ENCODE measurements around the gene ILF3. TPM values are rescaled to one million over a fixed set of nuclear protein-coding genes. Genes with fewer than 3 reads are reported as not detected.

The ILF3 gene
- total and polyA plus RNA-seq, 2 donors (not counting 1 experiment from before 2014, with no cell fraction given) = 78.4 to 109 TPM

GRCh38 chr19:10631874-10632273 lies 22.3 kb upstream of the ILF3 start:
- Histone ChIP-seq H3K4me2 (ENCODE audit: extremely low read depth, insufficient read depth, low read length) (no peak overlapping the region), H3K36me3 (ENCODE audit: control insufficient read depth, insufficient read depth, low read length) (peaks cover 22% of the 10 kb centered on the region), H4K20me1 (ENCODE audit: control insufficient read depth, extremely low read depth, insufficient read depth, low read length) (no peaks in the 10 kb centered on the region), H3K9ac (ENCODE audit: insufficient read depth, low read length) (no peak overlapping the region), H3K27ac (ENCODE audit: insufficient read depth, low read length) (no peak overlapping the region), H3K27me3 (ENCODE audit: control insufficient read depth, insufficient read depth, low read length) (no peaks in the 10 kb centered on the region), H2AFZ (ENCODE audit: low read length) (no peak overlapping the region), H3K4me3 (replicated peaks in 1 of 4; ENCODE audit: control extremely low read depth in 1 of 4, insufficient read depth in 1 of 4, low read depth in 3 of 4, low read length in 4 of 4) (no peak overlapping the region), H3K79me2 (ENCODE audit: control insufficient read depth, insufficient read depth, low read length) (no peaks in the 10 kb centered on the region), H3K4me1 (ENCODE audit: control insufficient read depth, extremely low read depth, insufficient read depth, low read length) (no peaks in the 10 kb centered on the region), H3K9me3 (ENCODE audit: control insufficient read depth, insufficient read depth, low read depth, low read length) (no peaks in the 10 kb centered on the region)
- DNase-seq (ENCODE audit: low read depth in 2 of 2) = no peak
- TF ChIP-seq EZH2 (IDR thresholded peaks at IDR 0.05; ENCODE audit: low read length, missing control alignments) (no peak), CTCF (conservative IDR thresholded peaks at IDR 0.05 in 1 of 2, IDR thresholded peaks at IDR 0.05 in 1 of 2; ENCODE audit: low read depth in 1 of 2, low read length in 2 of 2) (no peak)

- TF ChIP-seq EZH2 (IDR thresholded peaks at IDR 0.05; ENCODE audit: low read length, missing control alignments) (no peak), CTCF (conservative IDR thresholded peaks at IDR 0.05 in 1 of 2, IDR thresholded peaks at IDR 0.05 in 1 of 2; ENCODE audit: low read depth in 1 of 2, low read length in 2 of 2) (no peak)
- no peak overlapping the region for H3K4me3 ChIP-seq (replicated peaks in 1 of 4; ENCODE audit: control extremely low read depth in 1 of 4, insufficient read depth in 1 of 4, low read depth in 3 of 4, low read length in 4 of 4)
- no peak overlapping the region for H2AFZ ChIP-seq (ENCODE audit: low read length)
- H3K9ac ChIP-seq (ENCODE audit: insufficient read depth, low read length) = no peak overlapping the region
- no peak overlapping the region for H3K27ac ChIP-seq (ENCODE audit: insufficient read depth, low read length)
- H3K79me2 ChIP-seq (ENCODE audit: control insufficient read depth, insufficient read depth, low read length) = no peaks in the 10 kb centered on the region
- H3K36me3 ChIP-seq (ENCODE audit: control insufficient read depth, insufficient read depth, low read length) = peaks cover 26% of the 10 kb centered on the region
- H3K27me3 ChIP-seq (ENCODE audit: control insufficient read depth, insufficient read depth, low read length) = no peaks in the 10 kb centered on the region
- H4K20me1 ChIP-seq (ENCODE audit: control insufficient read depth, extremely low read depth, insufficient read depth, low read length) = no peaks in the 10 kb centered on the region
- H3K9me3 ChIP-seq (ENCODE audit: control insufficient read depth, insufficient read depth, low read depth, low read length) = no peaks in the 10 kb centered on the region
- no peak for DNase-seq (ENCODE audit: low read depth in 2 of 2)
- H3K4me1 ChIP-seq (ENCODE audit: control insufficient read depth, extremely low read depth, insufficient read depth, low read length) = no peaks in the 10 kb centered on the region
- H3K4me2 ChIP-seq (ENCODE audit: extremely low read depth, insufficient read depth, low read length) = no peak overlapping the region
Observed at GRCh38 chr19:10634430-10634829, 19.7 kb upstream of the ILF3 start.

GRCh38 chr19:10634963-10635362 lies 19.2 kb upstream of the ILF3 start:
- Histone ChIP-seq H2AFZ (ENCODE audit: low read length) (no peak overlapping the region), H3K9me3 (ENCODE audit: control insufficient read depth, insufficient read depth, low read depth, low read length) (no peaks in the 10 kb centered on the region), H3K27ac (ENCODE audit: insufficient read depth, low read length) (no peak overlapping the region), H3K9ac (ENCODE audit: insufficient read depth, low read length) (no peak overlapping the region), H3K4me2 (ENCODE audit: extremely low read depth, insufficient read depth, low read length) (no peak overlapping the region), H3K27me3 (ENCODE audit: control insufficient read depth, insufficient read depth, low read length) (no peaks in the 10 kb centered on the region), H3K79me2 (ENCODE audit: control insufficient read depth, insufficient read depth, low read length) (no peaks in the 10 kb centered on the region), H4K20me1 (ENCODE audit: control insufficient read depth, extremely low read depth, insufficient read depth, low read length) (no peaks in the 10 kb centered on the region), H3K4me1 (ENCODE audit: control insufficient read depth, extremely low read depth, insufficient read depth, low read length) (no peaks in the 10 kb centered on the region), H3K4me3 (replicated peaks in 1 of 4; ENCODE audit: control extremely low read depth in 1 of 4, insufficient read depth in 1 of 4, low read depth in 3 of 4, low read length in 4 of 4) (no peak overlapping the region), H3K36me3 (ENCODE audit: control insufficient read depth, insufficient read depth, low read length) (peaks cover 26% of the 10 kb centered on the region)
- DNase-seq (ENCODE audit: low read depth in 2 of 2) = no peak
- TF ChIP-seq CTCF (conservative IDR thresholded peaks at IDR 0.05 in 1 of 2, IDR thresholded peaks at IDR 0.05 in 1 of 2; ENCODE audit: low read depth in 1 of 2, low read length in 2 of 2) (no peak), EZH2 (IDR thresholded peaks at IDR 0.05; ENCODE audit: low read length, missing control alignments) (no peak)
